SIG-M5 treated with dmso at 0.1 percent for 504 hours (cell line): Measurements from ENCODE around the gene DCDC1.
A peak's percentile ranks its signal among the peaks of the same experiment; 100 is the strongest.

Experiments used
- DNase-seq: peaks from one replicate; lab custom pipeline; 2025; ENCODE audit not compliant: unreplicated experiment; lab: John Stamatoyannopoulos, UW

The DCDC1 gene

GRCh38 chr11:30917266-30917665, 452.3 kb downstream of the DCDC1 start:
- DNase-seq, result no peak

GRCh38 chr11:30916764-30917163, 452.8 kb downstream of the DCDC1 start:
- no peak for DNase-seq

DNA sequence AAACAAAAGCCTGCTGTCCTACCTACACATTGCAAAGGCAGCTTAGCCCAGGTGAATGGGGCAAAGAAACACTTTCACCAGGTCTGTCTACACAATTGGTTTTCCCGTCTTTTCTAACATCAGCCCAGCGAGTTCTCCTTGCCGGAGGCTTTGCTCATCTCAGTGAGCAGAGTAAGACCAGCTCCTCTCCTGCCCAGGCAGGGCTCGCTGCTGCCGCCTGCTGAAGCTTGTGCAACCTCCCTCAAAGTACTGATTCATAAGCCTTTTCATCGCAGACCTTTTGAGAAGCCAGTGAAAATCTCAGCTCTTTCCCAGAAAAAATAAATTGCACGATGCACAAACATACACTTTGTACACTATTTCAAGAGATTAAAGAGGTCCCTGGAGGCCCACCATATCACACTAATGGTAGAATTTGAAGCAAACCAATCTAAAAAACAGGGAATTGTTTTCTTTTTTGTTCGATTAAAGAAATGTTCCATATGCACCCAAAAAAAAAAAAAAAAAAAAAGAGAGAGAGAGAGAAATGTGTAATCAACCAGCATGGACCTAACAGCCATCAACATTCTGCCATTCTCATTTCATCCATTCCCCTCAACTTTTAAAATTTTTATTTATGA, 455.3 kb downstream of the DCDC1 start:
- DNase-seq, result peak; percentile 46

DNA sequence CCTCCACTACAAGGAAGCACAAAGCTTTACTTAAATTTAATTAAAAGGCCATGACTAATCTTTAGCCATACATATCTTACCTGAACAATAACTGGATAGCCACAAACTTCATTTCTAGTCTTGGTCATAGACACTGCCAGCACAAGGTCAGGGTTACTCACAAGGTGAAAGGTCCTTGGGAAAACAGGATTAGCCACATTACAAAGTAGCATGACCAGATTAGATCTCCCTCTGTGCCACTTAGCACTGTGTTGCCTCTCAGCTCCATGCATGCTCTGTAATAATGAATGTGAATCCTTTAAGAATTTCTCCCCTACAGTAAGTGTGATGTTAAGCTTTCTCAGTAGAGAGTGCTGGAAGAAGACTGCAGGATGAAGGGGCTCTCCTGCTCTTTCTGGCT, 458.3 kb downstream of the DCDC1 start:
- DNase-seq, result peak; percentile 18

GRCh38 chr11:30908857-30909256, 460.7 kb downstream of the DCDC1 start:
- no peak for DNase-seq

GRCh38 chr11:30908272-30908671, 461.3 kb downstream of the DCDC1 start:
- no peak for DNase-seq

GRCh38 chr11:30902929-30903328, 466.6 kb downstream of the DCDC1 start:
- no peak for DNase-seq

DNA sequence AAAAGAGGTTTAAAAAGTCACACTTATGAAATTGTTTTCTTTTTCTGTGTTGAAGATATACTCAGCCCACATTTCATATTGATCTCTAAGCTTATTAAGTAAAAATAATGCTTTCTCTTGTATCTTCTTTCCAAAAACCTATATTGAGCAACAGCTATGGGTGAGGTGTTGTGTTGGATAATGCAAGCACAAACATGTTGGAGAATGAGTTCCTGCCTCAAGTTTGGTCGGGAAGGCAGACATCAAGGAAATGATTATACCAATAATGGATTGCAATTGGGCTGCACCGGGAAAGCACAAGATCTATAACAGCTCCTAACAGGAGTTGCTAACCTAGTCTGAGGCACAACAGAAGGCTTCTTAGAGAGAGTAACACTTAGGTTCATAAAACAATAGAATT, 474.5 kb downstream of the DCDC1 start:
- no peak for DNase-seq

- DNase-seq, result no peak
Observed at GRCh38 chr11:30893318-30893717, 476.2 kb downstream of the DCDC1 start.

- DNase-seq, result no peak
Observed at GRCh38 chr11:30889143-30889794, 480.3 kb downstream of the DCDC1 start.

DNA sequence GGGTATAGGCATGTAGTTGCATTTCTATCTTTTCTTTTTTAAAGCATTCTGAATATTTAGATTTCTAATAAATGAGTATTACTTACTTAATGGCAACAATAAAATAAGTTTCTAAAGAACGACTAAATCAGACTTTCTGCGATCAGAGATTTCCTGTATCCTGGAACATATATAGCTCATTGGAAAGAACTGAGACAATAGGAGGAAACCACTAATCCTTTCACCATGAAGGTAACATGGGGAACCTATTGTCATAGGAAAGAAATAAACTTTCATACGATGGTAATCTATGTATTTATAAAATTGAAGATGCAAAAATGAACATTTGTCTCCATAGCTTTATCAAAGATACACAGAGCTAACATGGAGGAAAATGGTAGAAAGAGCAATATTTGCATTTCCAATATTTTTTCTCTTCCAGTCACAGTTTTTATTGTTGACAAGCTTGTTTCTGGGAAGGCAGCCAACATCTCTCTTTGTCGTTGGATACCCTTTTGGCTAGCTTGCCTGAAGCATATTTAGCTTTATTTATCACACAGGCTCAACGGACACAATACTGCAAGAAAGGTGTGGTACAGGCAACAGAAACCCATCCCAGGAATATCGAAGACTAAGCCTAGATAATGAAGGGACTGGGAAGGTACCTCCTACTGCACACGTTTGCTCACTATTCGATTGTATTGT, 490.1 kb downstream of the DCDC1 start:
- DNase-seq, result no peak

DNA sequence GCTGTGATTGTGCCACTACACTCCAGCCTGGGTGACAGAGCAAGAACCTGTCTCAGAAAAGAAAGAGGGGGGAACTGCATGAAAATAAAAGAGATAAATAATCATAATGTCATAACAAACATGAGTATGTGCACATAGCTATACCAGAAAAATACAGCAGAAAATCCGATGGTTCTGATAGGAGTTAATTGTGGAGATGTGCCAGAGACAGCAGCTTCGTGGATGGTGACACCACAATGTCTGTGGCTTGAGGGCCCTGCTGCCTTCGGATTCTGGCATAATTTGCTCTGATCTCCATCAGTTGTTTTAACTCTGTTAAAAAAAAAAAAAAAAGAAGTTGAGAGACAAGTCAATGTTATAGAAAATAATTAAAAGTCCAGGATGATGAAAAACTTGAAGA, 491.1 kb downstream of the DCDC1 start:
- DNase-seq, result no peak

DNA sequence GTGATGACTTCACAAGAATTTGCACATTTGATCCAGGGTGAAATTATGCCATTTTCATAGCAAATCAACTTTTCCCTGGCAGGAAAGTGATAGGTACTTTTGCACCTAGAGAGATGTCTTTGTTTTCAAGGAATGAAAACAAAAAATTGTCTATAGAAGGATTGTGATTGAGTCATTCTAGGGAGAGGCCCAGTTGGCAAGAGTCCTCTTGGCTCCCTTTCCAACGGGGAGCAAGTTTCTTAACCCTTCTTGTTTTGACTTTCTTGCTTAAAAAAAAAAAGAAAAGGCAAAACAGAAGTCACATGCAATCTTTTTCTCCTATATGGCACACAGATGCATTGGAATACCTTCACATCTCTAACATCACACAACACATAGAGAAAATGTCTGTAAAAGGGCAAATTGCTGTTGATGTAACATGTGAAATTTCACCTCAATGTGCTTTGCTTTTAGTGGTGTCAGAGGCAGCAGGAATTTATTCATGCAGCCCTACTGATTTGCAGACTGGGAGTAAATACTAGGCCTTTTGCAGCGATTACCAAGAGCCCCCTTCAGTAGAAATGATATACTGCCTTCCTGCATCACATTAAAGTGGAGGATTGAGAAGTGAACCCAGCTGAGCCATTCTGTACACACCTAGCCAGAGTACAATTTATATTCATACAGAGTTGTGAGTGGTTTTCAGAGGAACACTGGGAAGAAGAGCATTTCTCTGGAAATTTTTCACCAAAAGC, 492.7 kb downstream of the DCDC1 start:
- DNase-seq, result no peak

GRCh38 chr11:30876228-30876627, 493.3 kb downstream of the DCDC1 start:
- no peak for DNase-seq

GRCh38 chr11:30875806-30876205, 493.7 kb downstream of the DCDC1 start:
- DNase-seq, result no peak

DNA sequence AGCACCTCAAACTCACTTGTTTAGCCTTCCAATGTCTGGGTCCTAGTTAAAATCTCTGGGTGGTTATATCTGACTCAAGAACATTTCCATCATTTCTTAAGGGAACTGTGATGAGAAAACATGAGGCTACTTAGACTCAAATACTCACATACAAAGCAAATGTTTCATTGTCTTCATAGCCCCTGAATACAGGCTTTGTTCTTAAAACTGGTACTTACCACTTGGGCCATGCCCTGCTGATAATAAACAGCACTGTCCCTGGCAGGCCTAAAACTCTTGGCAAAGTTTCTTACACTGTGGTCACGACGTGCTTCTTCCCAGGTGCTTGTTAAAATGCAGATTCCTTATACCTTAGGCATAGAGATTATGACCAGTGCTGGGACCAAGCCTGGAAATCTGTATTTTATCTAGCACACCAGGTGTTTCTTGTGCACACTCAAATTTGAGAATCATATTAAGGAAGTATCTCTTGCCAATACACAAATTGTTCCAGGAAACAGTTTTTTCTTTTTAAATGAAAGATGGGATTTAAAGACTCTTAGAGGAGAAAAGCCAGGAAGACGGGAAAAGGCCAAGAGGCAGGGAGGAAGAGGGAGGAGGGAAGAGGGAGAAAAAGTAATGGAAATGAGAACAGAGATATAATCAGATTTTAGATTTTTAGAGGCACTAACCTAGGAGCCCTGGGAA, 495.5 kb downstream of the DCDC1 start:
- DNase-seq, result no peak

DNA sequence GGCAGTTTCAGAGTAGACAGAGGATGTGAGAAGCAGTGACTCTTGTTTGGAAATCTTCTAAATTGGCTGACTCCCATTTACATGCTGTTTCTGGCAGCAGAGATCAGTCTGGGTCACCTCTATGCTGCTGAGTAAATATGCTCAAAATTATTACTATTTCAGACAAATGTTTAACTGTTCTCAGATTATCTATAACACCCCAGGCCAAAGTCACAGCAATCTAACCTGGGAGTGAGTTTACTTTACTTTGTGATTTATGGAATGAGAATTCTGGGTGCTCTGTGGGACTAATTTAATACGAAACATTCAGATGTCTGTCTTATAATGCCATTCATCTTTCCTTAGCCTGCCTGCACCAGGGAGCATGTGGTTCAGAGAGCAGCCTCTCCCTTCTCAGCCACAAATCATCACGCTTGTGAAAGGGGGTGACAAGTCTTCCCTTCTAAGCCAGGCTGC, 500.9 kb downstream of the DCDC1 start:
- DNase-seq, result no peak

DNA sequence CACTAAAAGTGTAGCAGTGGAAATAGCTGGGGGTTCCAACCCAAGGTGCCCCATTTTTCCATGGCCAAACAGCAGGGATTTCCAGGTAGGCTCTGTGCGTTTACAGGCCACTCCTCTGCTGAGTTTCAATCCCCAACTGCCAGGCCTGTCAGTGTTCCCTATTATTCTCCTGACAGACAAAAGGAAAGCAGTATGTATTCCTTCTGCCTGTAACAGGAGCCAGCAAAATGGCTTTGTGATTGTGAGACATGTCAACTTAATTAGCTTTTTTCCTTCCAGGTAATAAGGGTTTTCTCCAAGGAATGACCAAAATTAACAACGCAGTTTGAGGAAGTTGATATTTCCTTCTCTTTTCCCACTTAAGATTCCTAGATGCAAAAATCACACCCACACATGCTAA, 506.3 kb downstream of the DCDC1 start:
- no peak for DNase-seq

GRCh38 chr11:30861531-30861930, 508.0 kb downstream of the DCDC1 start:
- DNase-seq, result no peak

DNA sequence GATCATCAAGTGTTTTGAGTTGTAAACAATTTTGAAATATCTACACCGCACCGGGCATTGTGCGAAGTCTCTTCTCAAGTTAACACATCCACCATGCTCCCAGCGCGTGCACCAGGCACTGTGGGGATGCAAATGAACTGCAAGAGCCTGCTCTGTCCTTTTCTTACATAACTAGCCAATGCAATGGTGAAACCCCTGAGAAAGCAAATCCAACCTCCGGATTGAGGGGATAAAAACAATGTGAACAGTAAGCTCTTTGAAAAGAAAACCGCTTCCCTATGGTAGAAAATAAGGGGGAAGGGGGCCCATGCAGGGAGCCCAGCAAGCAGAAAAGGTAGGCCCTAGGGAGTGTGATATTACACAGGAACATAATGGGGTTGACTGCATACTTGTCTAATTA, 508.5 kb downstream of the DCDC1 start:
- no peak for DNase-seq

DNA sequence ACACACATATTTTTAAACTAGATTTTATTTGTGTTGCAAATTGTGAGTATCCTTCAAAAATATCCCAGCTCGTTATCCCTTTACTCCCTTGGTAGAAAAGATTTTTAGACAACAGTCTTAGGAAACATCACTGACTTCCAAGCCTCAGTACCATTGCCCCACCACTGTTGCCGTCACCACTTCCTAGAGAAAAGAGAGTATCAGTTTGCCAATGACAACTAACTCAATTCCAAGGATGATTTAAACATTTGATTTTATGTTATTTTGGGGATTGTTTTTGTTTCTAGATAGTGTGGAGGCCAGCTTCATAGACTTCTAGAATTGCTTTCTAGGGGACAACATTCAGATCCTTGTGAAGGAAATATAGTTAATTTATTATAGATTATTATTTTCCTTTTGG, 509.4 kb downstream of the DCDC1 start:
- DNase-seq, result no peak
